ENCODE results near the gene SRPX.

Gene SRPX

GRCh38 chrX:38129366-38129765 is 91.3 kb downstream of the SRPX start:
- DNase-seq: no peak

DNA sequence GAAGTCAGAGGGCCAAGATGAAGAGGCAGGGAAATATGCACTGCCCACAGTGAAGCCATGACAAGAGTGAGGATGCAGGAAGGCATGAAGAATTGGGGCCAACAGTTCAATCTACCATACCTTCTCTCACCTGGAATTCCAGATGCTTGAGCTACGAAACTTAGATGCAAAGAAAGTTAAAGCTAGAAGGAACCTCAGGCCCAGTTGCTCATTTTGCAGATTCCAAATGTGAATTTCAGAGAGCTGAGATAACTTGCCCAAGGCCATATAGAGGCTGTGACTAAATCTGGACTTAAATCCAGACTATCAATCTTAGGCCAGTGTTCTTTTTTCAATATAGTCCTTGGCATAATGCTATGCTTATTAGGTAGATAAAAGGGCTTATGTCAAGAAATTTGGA is 92.7 kb downstream of the SRPX start:
- DNase-seq: no peak

GRCh38 chrX:38126179-38126578 is 94.5 kb downstream of the SRPX start:
- no peak for DNase-seq

DNA sequence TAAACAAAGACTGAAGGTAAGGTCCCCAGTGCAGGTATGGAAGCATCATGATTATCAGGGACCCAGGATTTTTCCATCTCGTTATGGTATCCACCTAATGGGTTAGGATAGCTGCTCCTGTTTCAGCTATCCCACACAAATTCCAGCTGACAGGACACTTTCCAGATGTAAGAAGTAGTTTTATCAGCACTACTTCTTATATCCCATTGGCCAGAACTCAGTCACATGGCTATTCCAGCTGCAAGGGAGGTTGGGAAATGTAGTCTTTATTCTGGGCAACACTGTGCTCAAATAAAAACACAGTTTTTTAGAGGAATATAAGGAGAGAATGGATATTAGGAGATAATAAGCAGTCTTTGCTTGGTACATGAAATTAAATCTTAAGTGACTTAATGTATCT is 96.7 kb downstream of the SRPX start:
- no peak for DNase-seq

DNA sequence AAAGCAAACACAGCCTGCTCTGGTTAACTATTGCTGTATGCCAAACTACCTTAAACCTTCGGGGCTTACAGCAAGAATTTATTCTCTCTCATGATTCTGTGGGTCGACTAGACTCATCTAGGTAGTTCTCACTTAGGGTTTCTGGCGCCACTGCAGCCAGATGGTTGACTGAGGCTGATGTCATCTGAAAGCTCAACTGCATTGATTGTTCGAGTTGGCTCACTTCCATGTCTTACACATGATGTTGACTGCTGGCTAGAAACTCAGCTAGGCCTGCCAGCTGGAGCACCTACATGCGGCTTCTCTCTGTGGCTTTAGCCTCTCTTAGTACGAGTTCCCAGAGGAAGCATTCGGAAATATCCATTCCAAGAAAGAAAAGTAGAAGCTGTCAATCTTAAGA is 103.2 kb downstream of the SRPX start:
- DNase-seq: no peak

DNA sequence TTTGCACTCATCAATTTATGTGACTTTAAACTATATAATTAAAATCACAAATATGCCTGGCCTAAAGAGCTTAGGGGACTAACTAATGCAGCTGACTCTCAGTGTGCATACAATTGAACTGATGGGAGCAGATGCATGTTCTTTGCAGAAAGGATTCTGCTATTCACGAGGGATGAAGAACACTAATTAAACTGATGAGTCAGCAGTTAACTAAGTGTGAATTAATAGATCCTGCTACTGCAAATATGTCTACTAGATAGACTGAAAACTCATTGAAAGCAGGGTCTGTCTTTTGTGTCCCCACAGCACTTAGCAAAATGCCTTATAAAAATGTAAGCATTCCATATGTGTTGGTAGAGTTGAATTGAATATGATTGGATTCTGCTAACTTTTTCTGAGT is 104.0 kb downstream of the SRPX start:
- DNase-seq: no peak

DNA sequence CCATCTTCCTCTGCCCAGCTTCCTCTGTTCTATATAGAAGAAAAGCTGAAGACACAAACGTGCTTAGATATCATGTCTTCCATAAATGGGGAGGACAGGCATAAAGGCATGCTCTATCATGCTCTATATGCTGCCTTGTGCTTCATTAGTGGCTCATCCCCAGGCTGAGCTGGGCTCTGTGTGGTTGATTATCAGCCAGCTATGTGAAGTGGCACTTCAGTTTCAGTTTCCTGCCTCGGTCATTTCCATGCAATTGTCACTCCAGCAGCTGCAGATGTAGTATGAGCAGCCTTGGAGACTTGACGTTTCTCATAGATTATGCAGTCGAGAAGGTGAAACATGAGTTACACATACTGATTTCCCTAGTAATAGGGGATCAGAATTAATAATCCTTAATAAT is 108.1 kb downstream of the SRPX start:
- no peak for DNase-seq

- DNase-seq: no peak
These were observed 109.5 kb downstream of the SRPX start for GRCh38 chrX:38111196-38111595.

GRCh38 chrX:38110231-38110630 is 110.4 kb downstream of the SRPX start:
- no peak for DNase-seq

DNA sequence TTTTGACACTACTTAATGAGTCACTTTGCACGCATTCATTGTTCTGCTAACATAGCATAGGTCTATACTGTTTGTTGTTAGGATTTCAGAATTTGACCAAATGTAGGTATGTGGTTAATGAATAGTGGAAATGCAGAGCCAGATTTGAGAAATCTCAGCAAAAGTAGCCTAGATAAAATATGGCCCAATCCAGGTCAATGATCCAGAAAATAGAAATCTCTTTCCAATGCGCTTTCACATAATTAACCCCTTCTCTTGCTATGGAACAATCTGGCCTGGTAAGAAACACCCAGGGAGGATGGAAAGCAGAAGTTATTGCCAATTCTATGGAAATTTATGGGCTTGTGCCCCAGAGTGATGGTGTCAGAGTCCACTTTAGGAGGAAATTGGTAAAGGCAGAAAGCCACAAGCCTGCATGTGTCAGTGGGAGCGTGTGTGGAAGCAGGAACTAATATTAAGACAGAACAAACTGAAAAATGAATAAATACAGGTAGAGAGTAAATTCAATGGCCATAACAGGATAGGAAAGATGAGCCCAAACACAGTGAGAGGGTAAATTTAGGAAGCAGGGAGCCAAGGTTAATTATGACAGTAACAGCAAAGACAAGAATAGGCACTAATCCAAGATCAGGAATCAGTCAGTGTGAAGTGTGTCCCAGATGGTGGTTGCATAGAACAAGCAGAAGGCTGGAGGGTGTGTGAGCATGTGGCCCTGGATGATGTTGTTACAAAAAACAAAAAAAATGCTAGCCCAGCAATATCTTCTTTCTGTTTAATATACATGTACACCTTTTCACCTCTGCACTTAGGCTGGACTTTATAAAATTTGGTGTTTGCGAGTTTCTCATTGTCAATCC is 111.4 kb downstream of the SRPX start:
- DNase-seq: no peak

DNA sequence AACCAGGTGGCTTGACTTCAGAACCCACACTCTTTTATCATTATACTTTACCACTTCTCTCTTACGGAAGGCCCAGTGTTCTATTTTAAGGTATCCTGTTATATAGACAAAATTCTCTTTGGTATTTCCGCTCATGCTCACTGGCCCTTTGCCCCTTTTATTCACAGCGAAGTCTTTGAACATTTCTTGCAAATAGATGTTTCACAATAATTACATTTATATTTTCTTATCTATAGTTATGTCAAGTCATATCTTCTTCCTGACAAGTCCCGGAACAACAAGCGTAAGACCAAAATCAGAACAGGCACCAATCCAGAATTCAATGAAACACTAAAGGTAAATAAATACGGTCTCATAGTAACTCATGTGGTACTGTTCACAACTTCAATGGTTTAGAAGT is 112.3 kb downstream of the SRPX start:
- DNase-seq: no peak

DNA sequence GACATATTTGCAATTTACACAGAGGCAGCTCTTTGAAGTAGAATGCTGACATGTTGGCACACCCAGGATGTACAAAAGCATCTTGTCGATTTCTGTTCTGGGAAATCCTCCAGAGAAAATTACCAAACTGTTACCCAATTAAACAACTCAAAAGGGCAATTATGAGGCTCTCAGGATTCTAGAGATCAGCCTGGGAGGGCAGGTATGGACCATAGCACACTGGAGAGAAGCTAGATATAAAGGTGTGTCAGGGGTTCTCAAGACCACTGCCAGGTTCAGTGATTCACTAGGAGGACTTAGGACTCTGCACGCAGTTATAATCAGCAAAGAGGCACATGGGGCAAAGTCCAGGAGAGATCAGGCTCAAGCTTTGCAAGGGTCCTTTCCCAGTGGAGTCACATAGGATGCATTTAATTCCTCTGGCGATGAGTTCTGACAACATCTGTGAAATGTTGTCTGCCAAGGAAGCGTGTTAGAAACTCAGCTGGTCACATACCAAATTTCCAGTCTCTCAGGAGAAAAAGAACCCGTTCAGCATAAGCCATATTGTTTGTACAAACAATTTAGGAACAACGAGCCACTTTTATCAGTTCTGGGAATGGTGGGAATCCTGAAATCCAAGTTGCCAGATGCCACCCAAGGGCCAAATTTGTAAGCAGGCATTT is 113.5 kb downstream of the SRPX start:
- DNase-seq: no peak

DNA sequence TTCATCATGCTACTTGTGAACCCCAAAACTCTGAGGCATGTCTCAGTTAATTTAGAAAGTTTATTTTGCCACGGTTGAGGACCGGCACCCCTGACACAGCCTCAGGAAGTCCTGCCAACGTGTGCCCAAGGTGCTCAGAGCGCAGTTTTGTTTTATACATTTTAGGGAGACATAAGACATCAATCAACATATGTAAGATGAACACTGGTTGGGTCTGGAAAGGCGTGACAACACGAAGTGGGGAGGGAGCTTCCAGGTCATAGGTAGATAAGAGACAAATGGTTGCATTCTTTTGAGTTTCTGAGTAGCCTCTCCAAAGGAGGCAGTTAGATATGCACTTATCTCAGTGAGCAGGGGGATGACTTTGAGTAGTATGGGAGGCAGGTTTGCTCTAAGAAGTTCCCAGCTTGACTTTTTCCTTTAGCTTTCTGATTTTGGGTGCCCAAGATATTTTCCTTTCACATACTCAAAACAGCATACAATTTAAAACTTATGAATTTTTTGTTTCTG is 115.4 kb downstream of the SRPX start:
- DNase-seq: no peak

GRCh38 chrX:38103857-38104812 is 116.5 kb downstream of the SRPX start:
- no peak for DNase-seq

DNA sequence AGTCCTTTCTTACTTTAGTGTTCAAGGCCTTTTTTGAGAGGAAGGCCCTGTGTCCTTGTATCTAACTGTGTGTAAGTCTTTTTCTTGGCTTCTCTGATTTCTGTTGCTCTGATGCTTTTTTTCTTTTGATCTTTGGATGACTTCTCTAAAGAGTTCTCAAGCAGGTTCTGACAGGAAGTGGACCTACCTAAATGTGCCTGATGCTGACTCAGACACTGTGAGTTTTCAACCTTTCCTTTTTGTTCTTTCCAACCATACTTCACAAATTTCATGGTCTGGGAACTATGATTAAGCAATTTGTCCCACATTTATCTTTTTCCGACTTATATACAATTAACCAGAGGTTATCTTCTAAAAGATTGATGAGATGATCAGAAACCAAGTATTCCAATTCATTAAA is 117.8 kb downstream of the SRPX start:
- DNase-seq: no peak

DNA sequence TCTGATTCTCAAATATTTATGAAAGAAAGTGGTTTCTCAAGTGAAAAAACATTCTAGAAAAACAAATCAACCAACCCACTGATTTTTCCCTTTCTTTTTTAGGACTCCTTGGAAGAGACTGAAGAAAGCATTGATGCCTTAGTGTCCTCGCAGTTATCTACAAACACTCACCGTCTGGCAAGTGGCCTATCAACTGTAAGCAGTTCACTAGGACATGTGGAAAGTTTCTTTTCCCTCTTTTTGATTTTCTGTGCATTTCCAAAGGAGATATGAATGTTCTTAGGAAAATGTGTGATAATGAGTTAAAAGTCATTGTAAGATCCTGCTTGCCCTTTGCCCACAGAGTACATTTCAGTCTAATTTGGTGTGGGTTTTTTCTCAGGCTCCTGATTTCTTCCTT is 118.4 kb downstream of the SRPX start:
- DNase-seq: no peak

- no peak for DNase-seq
These were observed 121.0 kb downstream of the SRPX start for GRCh38 chrX:38099688-38100087.

Data from activated naive CD4-positive, alpha-beta T cell (primary cell).